ENCODE measurements around the gene FOCAD.
"Not testable (repeated sequence)": the region's sequence is repeated elsewhere in the genome, so short reads cannot be mapped to it uniquely, and the experiment has no call there.

Gene FOCAD

GRCh38 chr9:20973246-20973947 lies 289.3 kb downstream of the FOCAD start:
- not testable (repeated sequence) for DNase-seq (ENCODE audit: low read depth)

- not testable (repeated sequence) for DNase-seq (ENCODE audit: low read depth)
Observed at GRCh38 chr9:20974191-20974938, 290.3 kb downstream of the FOCAD start.

- DNase-seq (ENCODE audit: low read depth) = no peak
Observed at GRCh38 chr9:20978249-20978648, 294.2 kb downstream of the FOCAD start.

- DNase-seq (ENCODE audit: low read depth) = no peak
Observed at GRCh38 chr9:20980832-20981455, 296.9 kb downstream of the FOCAD start.

- no peak for DNase-seq (ENCODE audit: low read depth)
Observed at GRCh38 chr9:20981486-20981885, 297.4 kb downstream of the FOCAD start.

- no peak for DNase-seq (ENCODE audit: low read depth)
Observed at GRCh38 chr9:20984506-20984905, 300.4 kb downstream of the FOCAD start.

- DNase-seq (ENCODE audit: low read depth) = no peak
Observed at GRCh38 chr9:20985851-20986600, 302.0 kb downstream of the FOCAD start.

GRCh38 chr9:20987521-20987920 lies 303.5 kb downstream of the FOCAD start:
- no peak for DNase-seq (ENCODE audit: low read depth)

GRCh38 chr9:20988061-20988460 lies 304.0 kb downstream of the FOCAD start:
- DNase-seq (ENCODE audit: low read depth) = no peak

- no peak for DNase-seq (ENCODE audit: low read depth)
Observed at GRCh38 chr9:20988671-20989315, 304.7 kb downstream of the FOCAD start.

- no peak for DNase-seq (ENCODE audit: low read depth)
Observed at GRCh38 chr9:20989923-20990341, 305.9 kb downstream of the FOCAD start.

GRCh38 chr9:20990867-20991266 lies 306.8 kb downstream of the FOCAD start:
- DNase-seq (ENCODE audit: low read depth) = no peak

GRCh38 chr9:20994486-20994885 lies 310.4 kb downstream of the FOCAD start:
- no peak for DNase-seq (ENCODE audit: low read depth)

- no peak for DNase-seq (ENCODE audit: low read depth)
Observed at GRCh38 chr9:20995616-20996015, 311.6 kb downstream of the FOCAD start.

- DNase-seq (ENCODE audit: low read depth) = no peak
Observed at GRCh38 chr9:20996809-20997208, 312.8 kb downstream of the FOCAD start.

- no peak for DNase-seq (ENCODE audit: low read depth)
Observed at GRCh38 chr9:20997503-20998076, 313.5 kb downstream of the FOCAD start.

- no peak for DNase-seq (ENCODE audit: low read depth)
Observed at GRCh38 chr9:21001581-21001980, 317.5 kb downstream of the FOCAD start.

GRCh38 chr9:21002040-21002439 lies 318.0 kb downstream of the FOCAD start:
- no peak for DNase-seq (ENCODE audit: low read depth)

GRCh38 chr9:21015129-21015815 lies 331.2 kb downstream of the FOCAD start:
- no peak for DNase-seq (ENCODE audit: low read depth)

- DNase-seq (ENCODE audit: low read depth) = no peak
Observed at GRCh38 chr9:21015995-21016394, 331.9 kb downstream of the FOCAD start.

Data from activated gamma-delta T cell treated with anti-CD3 and anti-CD28 coated beads, Interleukin-2, amount 50 U/mL, for 16 hours (primary cell).